LNCAP (cell line): ENCODE results near the gene EFNA5.

Source experiments
- CTCF ChIP-seq: fragments of 450-650 bp; IDR thresholded peaks from 2 replicates; pipeline ENCODE4 v1.5.1; 2017; ENCODE audit warnings: mild to moderate bottlenecking

Gene EFNA5

DNA sequence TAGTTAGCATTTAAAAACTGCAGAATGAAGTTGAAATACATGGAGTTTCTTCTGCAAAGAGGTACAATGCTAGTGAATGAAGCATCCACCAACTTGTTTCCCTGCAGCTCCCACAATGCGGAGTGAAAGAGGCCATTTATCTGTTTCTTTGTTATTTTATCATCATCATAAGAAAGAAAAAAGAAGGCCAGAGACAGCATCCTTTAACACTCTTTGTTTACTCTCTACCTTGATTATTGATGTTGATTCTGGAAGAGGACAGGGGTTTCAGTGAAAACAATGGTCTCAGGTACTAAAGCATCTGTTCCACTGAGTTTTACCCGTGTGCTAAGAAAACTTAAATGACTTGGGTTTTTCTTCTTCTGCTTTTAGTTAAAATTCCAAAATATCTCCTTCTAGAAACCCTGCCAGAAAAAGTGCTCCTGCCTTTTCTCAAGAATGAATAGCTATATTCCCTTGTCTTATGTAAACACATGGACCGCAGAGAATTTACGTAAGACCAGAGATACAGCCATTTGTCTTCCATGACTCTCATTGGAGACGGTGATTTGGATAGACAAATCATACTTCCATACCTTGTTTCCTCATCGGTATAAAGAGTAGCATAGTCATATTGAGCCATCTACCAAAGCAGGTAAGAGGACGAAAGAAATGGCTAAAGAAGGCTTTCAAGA is 81.1 kb downstream of the EFNA5 start:
- no peak for TF ChIP-seq CTCF

DNA sequence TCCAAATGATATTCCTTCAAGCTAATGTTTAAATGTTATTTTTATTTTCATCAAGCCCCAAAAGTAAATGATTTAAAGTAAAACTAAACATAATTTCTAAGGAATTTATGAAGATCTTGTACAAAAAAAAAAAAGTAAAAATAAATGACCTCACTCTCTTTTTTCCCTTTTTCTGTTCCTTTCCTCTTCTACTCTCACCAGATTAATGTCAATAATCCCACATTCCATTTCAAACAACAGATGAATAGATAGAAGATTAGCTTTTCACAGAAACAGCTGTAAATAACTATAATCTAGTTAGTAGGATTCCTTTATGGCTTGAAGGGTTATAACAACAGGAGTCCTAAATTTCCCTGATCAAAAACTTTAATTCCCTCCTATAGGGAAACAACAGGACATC is 88.1 kb downstream of the EFNA5 start:
- TF ChIP-seq CTCF, result no peak

DNA sequence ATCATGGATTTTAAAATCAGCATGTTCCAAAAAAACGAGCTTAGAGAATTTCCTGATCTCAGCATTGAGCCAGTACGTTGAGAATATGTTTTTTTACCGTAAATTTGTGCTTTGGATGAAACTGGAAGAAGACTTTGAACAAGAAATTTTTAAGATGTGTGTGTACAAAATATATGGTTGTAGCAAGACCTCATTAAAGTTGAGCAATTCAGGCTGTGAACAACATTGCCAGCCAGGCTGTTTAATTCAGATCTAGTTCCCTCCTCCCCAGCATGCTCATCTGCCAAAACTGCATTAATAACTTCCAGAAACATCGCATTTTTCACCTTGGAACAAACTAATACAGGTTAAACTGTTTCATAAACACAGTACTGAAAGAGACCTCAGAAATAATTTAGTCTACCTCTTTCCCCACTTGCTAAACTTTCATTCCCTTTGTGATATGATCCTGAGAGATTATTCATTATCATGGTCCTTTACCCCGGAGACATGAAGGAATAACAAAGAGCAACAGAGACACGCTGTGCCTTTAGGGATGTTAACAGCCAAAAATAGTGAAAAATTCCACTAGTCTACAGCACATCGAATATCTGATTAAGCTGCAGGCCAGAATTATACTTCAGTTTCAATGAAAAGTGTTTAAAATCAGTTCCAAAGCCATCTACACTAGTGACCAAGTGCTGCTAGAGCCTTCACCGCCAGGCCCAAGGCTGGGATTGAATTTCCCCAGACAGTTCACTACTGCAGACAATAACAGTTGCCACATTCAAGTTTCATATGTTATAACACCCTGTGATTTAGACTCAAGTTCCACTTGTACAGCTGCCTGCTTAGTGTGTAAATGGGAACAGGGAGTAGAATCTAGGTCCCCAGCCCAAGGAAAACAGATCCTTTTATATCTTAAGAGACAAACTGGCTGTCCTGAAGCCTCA is 89.6 kb downstream of the EFNA5 start:
- no peak for TF ChIP-seq CTCF

DNA sequence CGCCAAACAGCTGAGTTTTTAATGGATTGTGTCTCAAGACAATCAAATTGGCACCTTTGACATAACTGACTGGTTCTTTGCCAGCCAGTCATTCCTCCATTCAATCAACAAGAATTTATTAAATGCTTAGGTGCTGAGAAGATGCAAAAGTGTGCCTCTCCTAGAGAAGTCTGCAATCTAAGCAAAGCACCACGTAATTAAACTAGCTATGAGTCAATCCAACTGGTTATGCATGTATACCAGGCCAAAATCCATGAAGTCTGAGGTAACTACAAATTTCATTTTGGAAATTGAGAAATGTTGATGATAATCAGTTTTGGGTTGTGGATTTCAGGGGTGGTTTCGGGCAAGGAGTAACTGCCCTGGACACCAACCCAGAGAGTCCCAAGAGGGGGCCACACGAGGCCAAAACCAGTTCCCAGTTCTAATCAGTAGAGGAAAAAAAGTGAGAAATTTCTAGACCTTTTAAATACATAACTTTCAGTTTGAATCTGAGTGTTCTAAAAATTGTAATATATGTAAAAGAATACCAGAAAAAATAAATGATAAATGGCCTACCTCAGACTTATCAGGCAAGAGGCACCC is 92.6 kb downstream of the EFNA5 start:
- no peak for TF ChIP-seq CTCF

DNA sequence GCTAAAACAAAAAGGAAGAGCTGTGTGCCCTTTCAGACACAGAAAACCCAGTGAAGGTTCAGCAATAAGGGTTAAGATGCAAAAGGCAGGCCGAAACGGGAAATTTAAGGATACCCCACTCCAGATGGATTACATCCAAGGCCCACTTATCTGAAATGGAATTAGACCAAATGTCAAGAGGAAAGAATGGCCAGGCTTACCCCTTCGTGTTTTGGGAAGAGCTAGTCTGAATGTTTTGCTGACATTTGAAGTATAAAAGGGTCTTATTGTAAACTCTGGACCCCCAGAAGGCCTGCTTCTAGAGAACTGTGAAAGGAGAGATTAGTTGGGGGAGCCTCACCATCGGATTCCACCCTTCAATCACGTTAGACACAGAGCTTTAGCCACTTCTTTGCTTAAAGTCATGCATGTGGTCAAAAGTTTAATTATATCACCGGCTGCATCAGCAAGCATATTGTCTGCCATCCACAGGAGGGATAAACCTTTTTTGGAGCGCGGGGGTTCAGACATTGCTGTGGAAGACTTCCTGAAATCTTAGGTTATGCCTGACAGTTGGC is 93.3 kb downstream of the EFNA5 start:
- no peak for TF ChIP-seq CTCF

GRCh38 chr5:107576736-107577393 is 93.9 kb downstream of the EFNA5 start:
- no peak for TF ChIP-seq CTCF

GRCh38 chr5:107576155-107576554 is 94.6 kb downstream of the EFNA5 start:
- no peak for TF ChIP-seq CTCF
